HG02610 (cell line): ENCODE data around the gene FRRS1L.

Experiments used
- ATAC-seq: cut with Tn5 transposase; IDR thresholded peaks from one replicate; pipeline ENCODE4 v1.9.1; 2021; ENCODE audit warnings: mild to moderate bottlenecking, moderate library complexity; ENCODE audit not compliant: unreplicated experiment

The FRRS1L gene

DNA sequence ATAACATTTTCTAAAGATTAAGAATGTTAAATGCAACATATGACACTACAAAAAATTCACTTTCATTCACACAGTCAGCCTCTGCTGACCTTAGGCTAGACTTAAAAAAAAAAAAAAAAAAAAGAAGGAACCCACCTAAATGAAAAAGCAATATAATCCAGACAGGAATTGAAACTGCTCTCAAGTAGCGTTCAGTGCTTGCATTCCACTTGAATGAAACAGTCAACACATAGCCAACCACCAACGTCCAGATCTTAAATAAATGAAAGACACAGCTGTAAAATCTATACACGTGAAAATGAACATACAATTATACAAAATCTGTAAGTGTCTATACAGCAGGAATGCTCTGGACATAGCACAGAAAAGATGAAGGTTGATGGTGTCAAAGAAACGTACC, 58.7 kb downstream of the FRRS1L start:
- no peak for ATAC-seq

DNA sequence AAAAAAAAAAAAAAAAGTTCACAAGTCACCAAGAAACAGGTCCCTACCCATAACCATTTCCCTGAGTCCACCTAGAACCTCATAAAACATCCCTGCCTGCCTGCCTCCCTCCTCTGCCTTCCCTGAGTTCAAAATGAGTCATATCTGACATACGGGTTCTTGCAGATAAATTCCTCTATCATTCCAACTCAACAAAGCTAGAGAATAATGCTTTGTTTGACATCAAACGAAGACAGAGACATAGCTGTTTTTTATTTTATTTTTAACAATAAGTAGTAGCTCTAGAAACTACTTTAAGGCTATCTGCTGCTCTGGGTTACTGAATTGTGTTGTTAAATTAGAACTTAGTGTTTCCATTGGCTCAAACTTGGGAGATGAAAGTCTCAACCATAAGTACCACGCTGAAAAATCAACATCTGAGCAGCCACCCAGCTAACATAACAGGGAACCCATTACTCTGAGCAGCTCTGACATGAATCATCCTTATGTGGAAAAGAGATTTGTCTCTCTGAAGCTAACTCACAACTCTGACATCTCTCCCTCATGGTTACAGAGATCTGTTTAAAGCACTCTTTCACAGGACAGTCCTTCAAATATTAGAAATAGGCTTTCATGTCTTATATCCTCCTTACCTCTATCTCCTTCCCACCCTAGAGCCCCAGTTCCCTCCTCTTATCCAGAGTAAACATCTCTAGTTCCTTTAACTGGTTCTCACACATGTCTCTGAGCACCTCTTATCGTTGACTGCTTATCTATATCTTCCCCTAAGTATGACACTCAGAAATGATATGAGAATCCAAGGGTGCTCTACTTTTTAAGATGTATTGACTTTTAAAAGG, 59.4 kb downstream of the FRRS1L start:
- no peak for ATAC-seq

DNA sequence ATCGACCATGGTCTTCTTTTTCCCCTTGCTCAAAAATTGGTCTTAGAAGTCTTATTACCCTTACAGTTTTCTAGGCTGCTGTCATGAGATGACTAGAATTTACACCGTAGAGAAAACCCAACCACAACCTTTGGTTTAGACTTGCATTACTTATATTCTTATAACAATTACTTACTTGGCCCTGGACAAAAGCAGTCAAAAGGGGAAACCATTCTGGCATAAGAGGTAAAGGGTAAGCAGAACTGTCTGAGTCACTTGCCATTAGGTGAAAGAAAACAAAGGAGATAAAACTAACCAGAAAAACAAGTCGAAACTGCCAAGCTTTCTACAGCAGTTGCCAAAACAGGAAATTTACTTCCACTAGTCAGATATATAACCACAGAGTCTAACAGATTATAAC, 65.2 kb downstream of the FRRS1L start:
- peak; percentile 92 for ATAC-seq

DNA sequence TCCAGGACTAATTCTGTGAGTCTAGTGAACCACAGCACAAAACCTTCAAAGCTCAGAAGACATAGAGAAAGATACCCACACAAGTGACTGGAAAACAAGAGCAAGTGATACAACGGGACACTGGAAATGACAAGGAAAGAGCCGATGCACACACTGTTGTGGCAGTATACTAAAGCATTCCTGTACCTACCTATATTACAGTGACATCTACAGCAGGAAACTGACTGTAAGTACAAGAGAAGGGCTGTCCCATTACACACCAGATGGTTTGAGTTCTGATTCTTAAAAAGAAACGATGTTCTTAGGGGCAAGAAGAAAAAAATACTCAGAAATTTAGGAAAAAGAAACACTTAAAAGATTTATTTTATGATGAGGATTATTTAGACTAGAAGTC, 65.8 kb downstream of the FRRS1L start:
- no peak for ATAC-seq

DNA sequence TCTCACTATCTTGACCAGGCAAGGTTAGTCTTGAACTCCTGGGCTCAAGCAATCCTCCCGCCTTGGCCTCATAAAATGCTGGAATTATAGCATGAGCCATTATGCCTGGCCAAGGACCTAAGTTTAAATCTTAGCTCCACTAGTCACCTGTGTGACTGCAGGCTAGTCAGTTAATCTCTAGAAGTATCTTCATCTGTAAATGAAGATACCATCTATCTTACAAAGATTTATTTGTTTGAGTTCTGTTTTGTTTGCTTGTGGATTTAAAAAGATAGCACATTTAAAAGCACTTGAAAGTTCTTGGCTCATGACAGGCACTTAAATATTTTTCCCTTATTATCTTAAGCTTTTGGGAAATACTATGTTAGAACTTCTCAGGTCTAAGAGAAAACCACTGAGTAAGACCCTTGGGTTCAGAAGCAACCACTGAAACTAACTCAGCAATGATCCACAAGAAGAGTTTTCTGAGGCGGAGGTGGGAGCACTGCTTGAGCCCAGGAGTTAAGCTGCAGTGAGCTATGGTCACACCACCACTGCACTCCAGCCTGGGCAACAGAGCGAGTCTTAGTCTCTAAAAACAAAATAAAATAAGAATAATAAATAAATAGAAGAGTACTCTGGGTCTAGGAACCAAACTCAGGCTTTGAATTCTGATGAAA, 66.4 kb downstream of the FRRS1L start:
- ATAC-seq = no peak

DNA sequence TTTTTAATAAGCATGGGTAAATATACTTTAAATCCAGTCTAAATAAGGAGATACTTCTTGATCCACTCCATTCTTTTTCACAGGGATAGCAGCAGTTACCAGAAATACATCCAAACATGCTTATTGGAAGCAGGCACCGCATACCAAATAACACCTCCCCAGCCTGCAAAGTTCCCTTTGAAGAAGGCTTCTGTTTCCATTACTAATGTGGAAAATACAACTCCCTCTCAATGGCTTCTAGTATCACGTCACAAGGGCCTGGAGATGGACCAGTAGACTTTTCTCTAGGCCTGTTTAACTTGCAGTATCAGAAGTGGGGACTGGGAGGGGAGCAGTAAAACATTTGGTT, 68.1 kb downstream of the FRRS1L start:
- no peak for ATAC-seq

DNA sequence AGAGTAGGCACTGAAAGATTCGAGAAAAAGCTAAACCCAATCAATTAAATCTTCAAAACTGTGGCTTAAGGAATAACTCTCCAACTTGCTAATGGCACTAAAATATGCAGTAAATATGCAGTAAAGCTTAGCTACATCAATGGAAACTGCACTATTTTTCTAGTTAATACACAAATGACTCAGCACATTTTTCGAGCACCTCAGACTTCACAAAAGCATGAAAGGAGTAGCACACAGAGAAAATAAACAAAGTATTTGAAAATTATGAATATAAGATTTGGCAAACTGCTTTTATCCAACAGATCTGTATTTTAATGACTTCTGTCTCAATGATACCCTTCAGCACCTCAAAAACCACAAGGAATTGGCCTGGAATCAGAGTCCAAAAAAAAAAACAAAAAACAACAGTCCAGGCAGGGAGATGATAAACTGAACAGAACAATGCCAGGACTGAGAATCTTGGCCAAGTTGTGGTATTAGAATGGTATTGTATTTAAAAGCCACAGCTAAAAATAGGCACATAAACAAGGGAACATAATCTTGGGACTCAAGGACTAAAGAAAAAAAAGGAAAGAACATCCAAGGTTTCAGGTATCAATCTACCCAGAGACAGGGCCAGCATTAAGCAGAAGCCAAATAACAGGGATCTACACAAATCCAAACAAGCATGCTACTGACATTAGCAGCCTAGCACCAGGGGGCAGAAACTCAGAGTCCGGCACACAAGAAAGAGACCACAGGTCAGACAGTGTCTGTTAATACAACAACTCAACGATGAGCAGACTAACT, 68.7 kb downstream of the FRRS1L start:
- ATAC-seq = no peak

DNA sequence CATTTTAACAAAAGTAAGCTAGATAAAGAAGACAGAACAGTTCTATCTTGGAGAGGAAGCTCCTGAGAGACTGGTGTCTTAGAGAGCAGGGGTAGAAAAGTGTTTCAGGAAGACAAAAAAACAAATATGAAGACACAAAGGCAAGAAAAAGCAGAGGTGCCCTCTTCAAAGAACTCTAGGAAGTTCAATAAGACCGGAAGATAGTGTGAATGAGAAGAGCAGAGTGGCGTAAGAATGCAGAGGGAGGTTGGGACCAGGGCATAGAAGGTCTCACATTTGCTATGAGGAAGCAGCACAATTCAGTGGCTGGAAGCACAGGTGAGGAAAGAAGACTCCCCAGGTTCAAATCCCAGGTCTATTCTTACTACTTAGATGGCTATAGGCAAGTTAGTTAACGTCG, 69.9 kb downstream of the FRRS1L start:
- no peak for ATAC-seq

DNA sequence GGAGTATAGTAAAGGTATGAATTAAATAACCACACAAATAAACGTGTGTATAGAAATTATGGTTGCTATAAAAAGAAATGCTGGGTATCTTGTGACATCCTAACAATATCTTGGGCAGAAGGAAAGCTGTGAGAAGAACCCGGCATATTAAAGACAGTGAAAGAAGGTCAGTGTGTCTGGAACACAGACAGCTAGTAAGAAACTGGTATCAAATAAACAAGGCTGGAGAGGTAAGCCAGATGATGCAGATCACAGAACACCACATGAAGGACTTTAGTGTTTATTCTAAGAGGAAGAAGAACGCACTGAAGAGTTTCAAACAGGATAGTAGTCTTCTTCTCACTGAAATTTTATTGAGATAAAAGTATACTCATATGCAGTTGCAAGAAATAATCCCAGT, 71.7 kb downstream of the FRRS1L start:
- no peak for ATAC-seq

DNA sequence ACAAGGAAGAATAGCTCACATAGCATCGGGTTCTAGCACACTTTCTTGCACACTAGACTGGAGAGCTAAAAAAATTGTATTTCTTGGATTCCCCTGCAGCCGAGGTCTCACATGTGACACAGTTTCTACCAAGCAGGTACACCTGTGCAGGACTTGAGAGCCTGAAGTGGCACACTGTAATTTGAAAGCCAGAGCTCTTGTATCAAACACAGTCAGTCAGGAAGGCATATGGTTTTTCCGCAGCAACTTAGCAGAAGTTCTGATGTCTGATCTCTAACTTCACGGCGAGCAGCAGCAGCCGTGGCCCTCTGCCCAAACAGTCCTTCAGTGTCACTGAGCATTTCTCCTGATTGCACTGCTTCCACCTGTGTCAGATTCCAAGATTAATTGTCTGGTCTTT, 72.8 kb downstream of the FRRS1L start:
- no peak for ATAC-seq

DNA sequence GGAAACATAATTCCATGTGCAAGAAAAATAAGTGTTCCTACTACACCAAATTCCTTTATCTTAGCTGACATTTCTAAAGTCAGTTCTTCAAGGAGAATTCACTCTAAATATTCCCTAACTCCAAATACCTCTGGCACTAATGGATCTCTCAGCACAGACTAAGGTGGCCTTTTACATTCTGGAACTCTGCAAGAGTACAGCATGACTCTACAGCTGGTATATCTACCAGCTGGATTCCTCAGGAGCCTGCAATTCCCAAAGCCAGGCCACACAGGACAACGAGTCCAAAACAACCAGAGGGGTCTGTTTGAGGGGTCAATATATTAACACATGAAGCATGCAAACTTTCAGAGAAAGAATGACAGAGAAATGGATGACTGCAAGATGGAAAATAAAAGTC, 74.5 kb downstream of the FRRS1L start:
- ATAC-seq = no peak

DNA sequence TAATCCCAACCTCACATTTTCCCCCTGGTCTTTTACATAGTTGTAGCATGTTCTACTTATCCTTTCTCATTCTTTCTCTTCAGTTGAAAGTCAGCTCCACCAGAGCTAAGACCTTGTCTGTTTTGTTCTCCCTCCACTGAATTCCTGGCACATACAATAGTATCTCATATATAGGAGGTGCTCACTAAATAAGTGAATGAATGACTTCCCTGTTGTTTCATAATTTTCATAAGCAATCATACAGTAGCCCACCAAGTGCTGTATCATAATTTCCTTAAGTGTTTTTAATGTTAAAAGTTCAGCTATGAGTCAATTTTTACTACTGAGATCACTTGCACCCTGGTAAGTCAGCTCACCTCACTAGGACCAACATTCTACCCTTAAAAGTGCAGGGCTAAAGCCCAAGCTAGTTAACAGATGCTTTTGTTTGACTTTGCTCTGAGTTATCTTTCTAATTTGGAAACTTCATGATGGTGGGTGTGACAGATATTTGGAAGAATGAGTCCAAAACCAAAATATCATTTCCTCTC, 74.9 kb downstream of the FRRS1L start:
- ATAC-seq = peak; percentile 71

DNA sequence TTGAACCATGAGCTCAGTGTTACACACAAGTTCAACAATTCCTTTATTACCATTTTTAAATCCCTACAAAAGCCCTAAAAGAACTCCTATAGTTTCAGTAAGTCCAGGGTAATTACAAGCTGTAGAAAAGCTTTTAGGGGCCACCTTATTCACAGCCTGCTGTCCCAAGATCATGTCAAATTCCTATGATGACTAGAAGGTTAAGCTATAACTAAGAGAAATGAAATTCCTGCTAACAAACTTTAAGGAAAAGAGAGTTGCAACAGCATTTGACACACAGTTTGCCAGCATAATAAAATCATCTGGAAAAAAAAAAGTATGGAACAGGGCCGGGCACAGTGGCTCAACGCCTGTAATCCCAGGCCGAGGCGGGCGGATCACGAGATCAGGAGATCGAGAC, 78.8 kb downstream of the FRRS1L start:
- no peak for ATAC-seq

DNA sequence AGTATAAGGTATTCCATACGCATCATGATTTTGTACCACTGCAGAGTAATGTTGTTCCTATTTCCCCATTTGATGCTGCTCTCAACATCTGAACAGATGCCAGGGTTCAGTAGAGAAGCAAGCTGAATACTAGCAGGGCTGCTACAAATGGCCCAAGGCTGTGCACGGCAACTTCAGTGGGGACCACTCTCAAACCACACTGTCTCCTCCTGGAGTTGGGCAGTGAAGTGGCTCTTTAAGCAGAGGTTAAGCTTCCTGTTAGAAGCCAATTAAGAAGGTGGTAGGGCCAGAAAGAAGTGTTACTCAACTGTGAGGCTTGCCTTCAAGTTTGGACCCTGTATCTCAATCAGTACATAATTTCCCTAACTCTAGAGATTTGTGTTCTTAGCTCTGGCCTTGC, 79.3 kb downstream of the FRRS1L start:
- no peak for ATAC-seq

DNA sequence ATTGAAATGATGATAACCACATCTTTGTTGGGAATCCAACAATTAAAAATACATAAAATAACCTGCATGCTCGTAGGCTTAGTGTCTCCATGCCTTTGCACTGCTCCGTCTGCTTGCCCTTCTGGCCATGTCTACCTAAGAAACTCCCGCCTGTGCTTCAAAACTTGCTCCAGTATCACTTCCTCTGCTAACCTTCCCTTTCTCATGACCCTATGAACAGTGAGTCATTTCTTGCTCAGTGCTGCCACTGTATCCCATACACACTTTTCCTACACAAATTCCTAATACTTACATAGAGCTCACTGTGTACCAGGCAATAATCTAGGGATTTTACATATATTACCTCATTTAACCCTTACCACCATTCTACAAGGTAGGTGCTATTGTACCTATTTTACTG, 80.8 kb downstream of the FRRS1L start:
- ATAC-seq = peak; percentile 95

DNA sequence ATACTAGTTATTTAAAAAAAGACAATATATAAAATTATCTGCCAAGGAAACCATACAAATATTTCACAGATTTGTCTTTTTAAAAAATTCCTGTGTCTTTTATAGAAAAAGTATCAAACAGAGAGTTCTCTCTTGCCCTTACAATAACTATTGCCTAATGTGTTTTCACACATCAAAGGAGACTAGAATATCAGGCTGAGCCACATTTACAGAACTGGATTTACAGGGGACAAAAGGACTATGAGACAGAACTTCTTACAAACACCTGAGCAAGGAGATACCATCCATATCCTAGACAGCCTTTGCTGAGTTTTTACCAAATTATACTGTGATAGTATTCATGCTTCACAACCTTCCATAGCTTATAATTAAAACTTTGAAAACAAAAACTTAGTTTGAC, 81.5 kb downstream of the FRRS1L start:
- no peak for ATAC-seq

DNA sequence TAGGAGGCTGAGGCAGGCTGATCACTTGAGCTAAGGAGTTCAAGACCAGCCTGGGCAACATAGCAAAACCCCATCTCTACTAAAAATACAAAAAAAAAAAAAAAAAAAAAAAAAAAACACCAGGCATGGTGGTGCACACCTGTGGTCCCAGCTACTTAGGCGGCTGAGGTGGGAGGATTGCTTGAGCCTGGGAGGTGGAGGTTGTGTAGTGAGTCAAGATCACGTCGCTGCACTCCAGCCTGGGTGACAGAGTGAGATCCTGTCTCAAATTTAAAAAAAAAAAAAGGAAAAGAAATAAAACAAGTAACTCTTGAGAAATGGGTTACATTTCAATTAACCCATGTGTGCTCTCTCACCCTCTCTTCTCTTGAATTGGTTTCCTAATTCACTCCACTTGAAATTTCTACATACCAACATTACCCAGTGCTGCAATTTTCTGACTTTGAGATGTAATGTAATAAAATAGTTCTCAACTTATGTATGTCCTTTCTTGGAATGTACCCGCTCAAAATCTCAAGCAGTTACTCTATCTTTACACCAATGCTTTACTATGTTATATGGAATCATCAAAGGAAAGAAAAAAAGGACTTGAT, 83.1 kb downstream of the FRRS1L start:
- no peak for ATAC-seq

DNA sequence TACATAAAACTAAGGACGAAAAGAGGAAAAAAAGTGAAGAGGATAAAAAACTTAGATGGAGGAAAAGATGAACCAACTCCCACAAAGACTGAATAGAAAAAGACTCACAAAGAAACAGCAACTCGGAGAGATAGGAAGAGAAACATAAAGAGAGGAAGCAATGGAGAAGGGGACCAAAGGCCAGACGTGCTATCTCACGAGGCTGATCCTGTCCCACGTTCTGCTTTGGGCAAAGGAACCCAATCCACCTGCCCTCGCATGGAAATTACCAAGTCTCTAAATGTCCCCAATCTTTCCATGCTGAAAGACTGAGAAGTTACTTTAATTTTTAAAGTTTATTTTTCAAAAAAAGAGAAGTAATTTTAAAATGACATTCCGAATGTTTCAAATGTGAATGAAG, 83.9 kb downstream of the FRRS1L start:
- ATAC-seq = no peak

DNA sequence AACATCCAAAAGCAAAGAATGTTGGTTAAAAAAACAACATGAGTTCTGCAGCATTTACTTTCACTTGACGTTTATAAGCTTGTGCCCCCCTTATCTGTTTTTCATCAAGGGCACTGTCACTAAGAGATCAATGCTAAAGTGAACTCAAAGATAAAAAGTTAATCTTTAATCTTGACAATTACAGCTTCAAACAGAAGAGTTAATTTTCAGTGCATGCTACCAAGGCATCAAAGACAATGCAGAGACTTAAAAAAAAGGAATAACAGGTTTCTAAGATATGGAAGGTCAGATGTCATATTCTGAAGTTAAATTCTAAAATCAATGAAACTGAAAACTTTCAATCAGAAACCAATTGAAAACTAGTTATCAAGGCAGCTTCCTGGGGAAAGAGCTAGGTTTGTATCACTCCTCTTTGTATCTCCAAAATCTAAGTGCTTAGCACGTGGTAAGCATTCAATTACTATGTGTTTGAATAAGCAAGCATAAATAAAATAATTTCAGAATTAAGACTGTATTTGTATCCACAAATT, 84.9 kb downstream of the FRRS1L start:
- ATAC-seq = no peak
